ENCODE measurements around the gene PINLYP.

DNA sequence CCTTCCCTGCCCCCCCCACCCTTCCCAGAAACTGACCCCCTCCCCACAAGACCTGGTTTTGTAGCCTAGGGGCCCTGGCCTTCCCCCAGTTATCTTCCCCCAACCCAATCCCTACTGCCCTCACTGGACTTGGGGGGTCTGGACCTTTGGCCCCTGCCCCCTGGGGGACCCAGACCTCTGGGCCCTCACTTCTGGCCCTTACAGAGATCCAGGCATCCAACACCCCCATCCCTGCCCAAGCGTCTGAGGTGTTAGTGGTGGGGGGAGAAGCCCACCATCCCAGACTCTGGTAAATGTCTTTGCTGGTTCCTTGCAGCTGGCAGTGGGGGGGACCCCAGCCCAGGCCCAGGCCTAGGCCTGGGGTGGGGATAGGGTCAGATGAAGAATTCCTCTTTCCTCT is 47.4 kb downstream of the PINLYP start:
- TF ChIP-seq, protein P1, sequence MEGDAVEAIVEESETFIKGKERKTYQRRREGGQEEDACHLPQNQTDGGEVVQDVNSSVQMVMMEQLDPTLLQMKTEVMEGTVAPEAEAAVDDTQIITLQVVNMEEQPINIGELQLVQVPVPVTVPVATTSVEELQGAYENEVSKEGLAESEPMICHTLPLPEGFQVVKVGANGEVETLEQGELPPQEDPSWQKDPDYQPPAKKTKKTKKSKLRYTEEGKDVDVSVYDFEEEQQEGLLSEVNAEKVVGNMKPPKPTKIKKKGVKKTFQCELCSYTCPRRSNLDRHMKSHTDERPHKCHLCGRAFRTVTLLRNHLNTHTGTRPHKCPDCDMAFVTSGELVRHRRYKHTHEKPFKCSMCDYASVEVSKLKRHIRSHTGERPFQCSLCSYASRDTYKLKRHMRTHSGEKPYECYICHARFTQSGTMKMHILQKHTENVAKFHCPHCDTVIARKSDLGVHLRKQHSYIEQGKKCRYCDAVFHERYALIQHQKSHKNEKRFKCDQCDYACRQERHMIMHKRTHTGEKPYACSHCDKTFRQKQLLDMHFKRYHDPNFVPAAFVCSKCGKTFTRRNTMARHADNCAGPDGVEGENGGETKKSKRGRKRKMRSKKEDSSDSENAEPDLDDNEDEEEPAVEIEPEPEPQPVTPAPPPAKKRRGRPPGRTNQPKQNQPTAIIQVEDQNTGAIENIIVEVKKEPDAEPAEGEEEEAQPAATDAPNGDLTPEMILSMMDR (IDR thresholded peaks at IDR 0.05): no peak
- TF ChIP-seq POLR2A (IDR thresholded peaks at IDR 0.05): no peak
